Measurements from ENCODE around the gene SLC25A19. TPM values are rescaled to one million over a fixed set of nuclear protein-coding genes. Genes with fewer than 3 reads are reported as not detected.

The SLC25A19 gene
- total and polyA plus RNA-seq, 9 of the 15 experiments (the other 6 are each of a cell fraction or from before 2014, with no cell fraction given), result 33.4 to 76.6 (median 55.3) TPM

- TF ChIP-seq HDAC8 (tag; IDR thresholded peaks at IDR 0.05) (no peak), ARID3A (IDR thresholded peaks at IDR 0.05; ENCODE audit: borderline replicate concordance, low read depth, low read length) (no peak), ZNF408 (CRISPR knock-in tag; IDR thresholded peaks at IDR 0.05; ENCODE audit: low read depth) (no peak), PHB2 (IDR thresholded peaks at IDR 0.05; ENCODE audit: low read depth) (no peak), ZBED1 (IDR thresholded peaks at IDR 0.05) (no peak), NFE2 (IDR thresholded peaks at IDR 0.05; ENCODE audit: low read depth) (no peak), ERF (CRISPR knock-in tag; IDR thresholded peaks at IDR 0.05) (no peak), CREB3L1 (IDR thresholded peaks at IDR 0.05; ENCODE audit: borderline replicate concordance, low read depth) (peak; percentile 61; the same call in 1 of the 2 replicates), MYBL2 (IDR thresholded peaks at IDR 0.05; ENCODE audit: low read depth) (no peak), MYBL2 (CRISPR knock-in tag; IDR thresholded peaks at IDR 0.05; ENCODE audit: borderline replicate concordance) (no peak), IRF2 (CRISPR knock-in tag; IDR thresholded peaks at IDR 0.05) (no peak), GATAD2B (IDR thresholded peaks at IDR 0.05; ENCODE audit: borderline replicate concordance) (no peak; the same call in none of the 2 replicates), NFXL1 (CRISPR knock-in tag; IDR thresholded peaks at IDR 0.05) (no peak), ZFPM2 (CRISPR knock-in tag; IDR thresholded peaks at IDR 0.05) (no peak), SNAPC5 (CRISPR knock-in tag; IDR thresholded peaks at IDR 0.05) (no peak), ZNF232 (CRISPR knock-in tag; IDR thresholded peaks at IDR 0.05) (no peak), DPF2 (IDR thresholded peaks at IDR 0.05) (no peak)
- TF ChIP-seq, protein P1, sequence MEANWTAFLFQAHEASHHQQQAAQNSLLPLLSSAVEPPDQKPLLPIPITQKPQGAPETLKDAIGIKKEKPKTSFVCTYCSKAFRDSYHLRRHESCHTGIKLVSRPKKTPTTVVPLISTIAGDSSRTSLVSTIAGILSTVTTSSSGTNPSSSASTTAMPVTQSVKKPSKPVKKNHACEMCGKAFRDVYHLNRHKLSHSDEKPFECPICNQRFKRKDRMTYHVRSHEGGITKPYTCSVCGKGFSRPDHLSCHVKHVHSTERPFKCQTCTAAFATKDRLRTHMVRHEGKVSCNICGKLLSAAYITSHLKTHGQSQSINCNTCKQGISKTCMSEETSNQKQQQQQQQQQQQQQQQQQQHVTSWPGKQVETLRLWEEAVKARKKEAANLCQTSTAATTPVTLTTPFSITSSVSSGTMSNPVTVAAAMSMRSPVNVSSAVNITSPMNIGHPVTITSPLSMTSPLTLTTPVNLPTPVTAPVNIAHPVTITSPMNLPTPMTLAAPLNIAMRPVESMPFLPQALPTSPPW (CRISPR knock-in tag; IDR thresholded peaks at IDR 0.05), result no peak; the same call in none of the 2 replicates
- TF ChIP-seq, protein P2, sequence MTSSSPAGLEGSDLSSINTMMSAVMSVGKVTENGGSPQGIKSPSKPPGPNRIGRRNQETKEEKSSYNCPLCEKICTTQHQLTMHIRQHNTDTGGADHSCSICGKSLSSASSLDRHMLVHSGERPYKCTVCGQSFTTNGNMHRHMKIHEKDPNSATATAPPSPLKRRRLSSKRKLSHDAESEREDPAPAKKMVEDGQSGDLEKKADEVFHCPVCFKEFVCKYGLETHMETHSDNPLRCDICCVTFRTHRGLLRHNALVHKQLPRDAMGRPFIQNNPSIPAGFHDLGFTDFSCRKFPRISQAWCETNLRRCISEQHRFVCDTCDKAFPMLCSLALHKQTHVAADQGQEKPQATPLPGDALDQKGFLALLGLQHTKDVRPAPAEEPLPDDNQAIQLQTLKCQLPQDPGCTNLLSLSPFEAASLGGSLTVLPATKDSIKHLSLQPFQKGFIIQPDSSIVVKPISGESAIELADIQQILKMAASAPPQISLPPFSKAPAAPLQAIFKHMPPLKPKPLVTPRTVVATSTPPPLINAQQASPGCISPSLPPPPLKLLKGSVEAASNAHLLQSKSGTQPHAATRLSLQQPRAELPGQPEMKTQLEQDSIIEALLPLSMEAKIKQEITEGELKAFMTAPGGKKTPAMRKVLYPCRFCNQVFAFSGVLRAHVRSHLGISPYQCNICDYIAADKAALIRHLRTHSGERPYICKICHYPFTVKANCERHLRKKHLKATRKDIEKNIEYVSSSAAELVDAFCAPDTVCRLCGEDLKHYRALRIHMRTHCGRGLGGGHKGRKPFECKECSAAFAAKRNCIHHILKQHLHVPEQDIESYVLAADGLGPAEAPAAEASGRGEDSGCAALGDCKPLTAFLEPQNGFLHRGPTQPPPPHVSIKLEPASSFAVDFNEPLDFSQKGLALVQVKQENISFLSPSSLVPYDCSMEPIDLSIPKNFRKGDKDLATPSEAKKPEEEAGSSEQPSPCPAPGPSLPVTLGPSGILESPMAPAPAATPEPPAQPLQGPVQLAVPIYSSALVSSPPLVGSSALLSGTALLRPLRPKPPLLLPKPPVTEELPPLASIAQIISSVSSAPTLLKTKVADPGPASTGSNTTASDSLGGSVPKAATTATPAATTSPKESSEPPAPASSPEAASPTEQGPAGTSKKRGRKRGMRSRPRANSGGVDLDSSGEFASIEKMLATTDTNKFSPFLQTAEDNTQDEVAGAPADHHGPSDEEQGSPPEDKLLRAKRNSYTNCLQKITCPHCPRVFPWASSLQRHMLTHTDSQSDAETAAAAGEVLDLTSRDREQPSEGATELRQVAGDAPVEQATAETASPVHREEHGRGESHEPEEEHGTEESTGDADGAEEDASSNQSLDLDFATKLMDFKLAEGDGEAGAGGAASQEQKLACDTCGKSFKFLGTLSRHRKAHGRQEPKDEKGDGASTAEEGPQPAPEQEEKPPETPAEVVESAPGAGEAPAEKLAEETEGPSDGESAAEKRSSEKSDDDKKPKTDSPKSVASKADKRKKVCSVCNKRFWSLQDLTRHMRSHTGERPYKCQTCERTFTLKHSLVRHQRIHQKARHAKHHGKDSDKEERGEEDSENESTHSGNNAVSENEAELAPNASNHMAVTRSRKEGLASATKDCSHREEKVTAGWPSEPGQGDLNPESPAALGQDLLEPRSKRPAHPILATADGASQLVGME (CRISPR knock-in tag; IDR thresholded peaks at IDR 0.05), result peak; percentile 45; the same call in 1 of the 2 replicates
Measured at GRCh38 chr17:75271233-75271954, 17.8 kb downstream of the SLC25A19 start (continued).
